H54 (cell line): Measurements from ENCODE around the gene CTH.
"Not testable (repeated sequence)": the region's sequence is repeated elsewhere in the genome, so short reads cannot be mapped to it uniquely, and the experiment has no call there.

ENCODE experiments used
- DNase-seq: peaks from one replicate; pipeline ENCODE4 v3.0.0; 2011; ENCODE audit warnings: low spot score, mixed read lengths; ENCODE audit not compliant: insufficient read length
- FAIRE-seq: peaks from 3 replicates; lab custom pipeline; 2011; peaks lifted over from hg19 to GRCh38; lab: Jason Lieb, UNC
- POLR2A ChIP-seq: IDR thresholded peaks from 2 replicates; pipeline ENCODE4 v1.6.1; 2011; ENCODE audit warnings: low read depth, mild to moderate bottlenecking, low read length

Gene CTH

DNA sequence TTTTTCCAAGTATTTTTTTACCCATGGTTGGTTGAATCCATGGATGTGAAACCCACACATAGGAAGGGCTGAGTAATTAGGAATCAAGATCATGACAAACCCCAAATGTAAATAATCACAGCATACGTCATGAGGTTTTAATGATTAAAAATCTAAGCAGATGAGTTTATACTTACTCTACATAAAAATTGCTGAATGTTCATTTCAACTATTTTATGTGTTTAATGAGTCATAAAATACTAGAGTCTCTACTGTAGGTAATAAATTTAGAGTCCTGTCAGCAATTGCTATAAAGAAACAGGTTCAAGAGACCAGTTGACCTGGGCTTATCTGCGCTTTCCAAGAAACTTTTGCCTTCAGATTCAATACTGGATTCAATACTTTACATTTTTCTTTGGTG is 18.2 kb downstream of the CTH start:
- FAIRE-seq (no peak), DNase-seq (no peak)
- no peak for TF ChIP-seq POLR2A

DNA sequence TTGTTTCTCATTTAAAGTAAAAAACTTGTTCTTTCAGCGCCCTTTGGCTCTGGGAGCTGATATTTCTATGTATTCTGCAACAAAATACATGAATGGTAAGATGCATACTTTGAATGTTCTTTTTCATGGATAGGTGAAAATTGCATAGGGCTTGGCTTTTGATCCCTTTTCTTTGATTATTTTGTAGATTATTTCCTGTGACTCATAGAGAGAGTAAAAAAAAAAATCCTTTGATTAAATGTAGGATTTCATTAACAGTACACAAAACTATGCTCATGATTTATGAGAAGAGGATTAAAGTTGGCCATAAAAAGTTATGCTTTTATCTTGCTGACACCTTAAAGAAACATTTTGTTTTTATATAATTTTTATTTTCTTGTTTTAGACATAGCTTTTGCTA is 18.7 kb downstream of the CTH start:
- TF ChIP-seq POLR2A: no peak
- FAIRE-seq: no peak
- DNase-seq: no peak

DNA sequence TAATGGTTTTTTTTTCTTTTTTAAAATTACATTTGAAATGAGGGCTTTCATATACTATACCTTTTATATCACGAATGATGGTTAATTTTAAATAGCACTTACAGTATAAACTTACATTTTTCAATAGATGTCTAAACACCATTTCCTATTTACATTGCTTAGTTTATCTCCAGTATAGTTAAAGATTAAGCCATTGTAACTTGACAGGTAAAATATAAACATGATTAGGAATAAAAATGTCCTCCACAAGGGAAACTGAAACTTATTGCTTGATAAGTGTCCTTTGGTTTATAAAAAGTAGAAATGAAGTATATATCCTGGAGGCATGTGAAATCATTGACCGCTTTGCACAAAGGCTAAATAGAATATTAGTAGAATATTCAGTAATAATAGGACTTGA is 20.2 kb downstream of the CTH start:
- TF ChIP-seq POLR2A: no peak
- DNase-seq (no peak), FAIRE-seq (no peak)

DNA sequence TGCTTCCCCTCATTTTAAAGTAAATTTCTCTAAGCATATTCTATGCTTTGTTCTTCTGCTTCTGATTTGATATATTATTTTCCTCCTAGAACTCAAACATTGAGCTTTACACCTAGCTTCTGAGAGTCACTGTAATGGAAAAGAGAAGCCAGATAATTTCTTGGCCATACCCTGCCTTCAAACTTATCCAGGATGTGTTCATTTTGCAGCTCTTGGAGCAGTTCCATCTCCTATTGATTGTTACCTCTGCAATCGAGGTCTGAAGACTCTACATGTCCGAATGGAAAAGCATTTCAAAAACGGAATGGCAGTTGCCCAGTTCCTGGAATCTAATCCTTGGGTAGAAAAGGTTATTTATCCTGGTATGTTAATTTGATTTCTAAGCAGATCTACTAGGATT is 20.8 kb downstream of the CTH start:
- no peak for DNase-seq
- no peak for FAIRE-seq
- TF ChIP-seq POLR2A: no peak

DNA sequence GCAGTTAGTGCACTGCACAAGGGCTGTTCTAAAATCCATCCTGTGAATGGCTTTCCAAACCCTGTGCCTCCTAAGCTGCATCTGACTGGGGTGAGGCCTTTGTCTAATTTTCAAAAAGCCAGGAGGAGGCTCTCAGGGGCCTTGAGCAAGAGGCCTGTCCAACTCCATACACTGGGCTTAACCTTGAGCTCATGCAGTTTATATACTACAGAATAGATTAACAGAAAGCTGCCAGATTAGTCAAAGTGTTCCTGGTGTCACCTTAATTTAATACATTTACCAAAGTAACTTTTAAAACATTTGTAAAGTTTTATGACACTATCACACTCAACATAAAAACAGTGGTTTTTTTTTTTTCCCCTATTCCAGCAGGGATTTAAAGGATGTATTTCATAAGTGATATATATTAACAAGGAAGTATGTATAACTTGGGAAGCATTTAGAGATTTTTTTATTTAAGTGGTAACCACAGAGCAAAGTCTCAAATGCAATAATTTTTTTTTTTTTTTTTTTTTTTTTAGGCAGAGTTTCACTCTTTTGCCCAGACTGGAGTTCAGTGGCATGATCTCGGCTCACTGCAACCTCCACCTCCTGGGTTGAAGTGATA is 23.3 kb downstream of the CTH start:
- no peak for FAIRE-seq

DNA sequence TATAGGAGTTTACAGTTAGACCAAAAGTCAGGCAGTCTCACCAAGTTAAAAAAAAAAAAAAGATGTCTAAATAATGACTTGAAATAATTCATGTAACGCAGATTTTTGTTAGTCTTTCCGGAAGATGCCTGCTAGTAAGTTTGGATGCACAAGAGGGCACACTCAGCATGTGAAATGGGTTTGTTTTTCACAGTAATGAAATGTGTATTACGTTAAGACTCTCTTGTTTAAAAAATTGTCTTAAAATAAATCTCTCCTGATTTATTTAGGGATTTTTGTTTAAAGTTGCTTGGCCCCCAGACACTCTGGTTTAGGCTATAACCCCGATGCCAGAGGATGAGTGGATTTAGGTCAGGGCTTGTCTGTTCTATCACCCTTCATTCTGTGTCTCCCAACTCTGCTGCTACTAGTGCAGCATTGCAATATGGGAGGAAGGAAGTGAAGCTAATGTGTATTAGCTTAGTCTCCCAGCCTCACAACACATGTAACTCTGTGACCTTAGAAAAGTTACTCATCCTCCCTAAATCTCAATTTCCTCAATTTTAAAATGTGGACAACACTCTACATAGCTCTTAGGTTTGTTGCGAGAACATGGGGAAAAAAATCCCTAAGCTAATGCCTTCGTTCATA is 25.7 kb downstream of the CTH start:
- DNase-seq (no peak), FAIRE-seq (peak; percentile 36)
- TF ChIP-seq POLR2A: no peak

More for the DNA sequence above, 23.3 kb downstream of the CTH start:
- no peak for DNase-seq
- TF ChIP-seq POLR2A: no peak

DNA sequence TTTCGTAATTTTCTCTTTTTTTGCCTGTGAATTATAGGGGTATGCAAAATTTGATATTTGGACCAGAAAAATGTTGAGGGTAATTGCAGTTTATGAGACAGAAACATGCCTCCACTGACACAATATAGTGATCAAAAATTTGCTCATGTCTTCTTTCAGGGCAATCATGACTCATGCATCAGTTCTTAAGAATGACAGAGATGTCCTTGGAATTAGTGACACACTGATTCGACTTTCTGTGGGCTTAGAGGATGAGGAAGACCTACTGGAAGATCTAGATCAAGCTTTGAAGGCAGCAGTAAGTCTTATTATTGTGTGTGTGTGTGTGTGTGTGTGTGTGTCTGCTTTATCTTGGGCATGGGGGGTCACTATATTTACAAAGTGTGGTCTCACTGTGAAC is 27.5 kb downstream of the CTH start:
- DNase-seq (no peak), FAIRE-seq (no peak)
- TF ChIP-seq POLR2A: no peak

DNA sequence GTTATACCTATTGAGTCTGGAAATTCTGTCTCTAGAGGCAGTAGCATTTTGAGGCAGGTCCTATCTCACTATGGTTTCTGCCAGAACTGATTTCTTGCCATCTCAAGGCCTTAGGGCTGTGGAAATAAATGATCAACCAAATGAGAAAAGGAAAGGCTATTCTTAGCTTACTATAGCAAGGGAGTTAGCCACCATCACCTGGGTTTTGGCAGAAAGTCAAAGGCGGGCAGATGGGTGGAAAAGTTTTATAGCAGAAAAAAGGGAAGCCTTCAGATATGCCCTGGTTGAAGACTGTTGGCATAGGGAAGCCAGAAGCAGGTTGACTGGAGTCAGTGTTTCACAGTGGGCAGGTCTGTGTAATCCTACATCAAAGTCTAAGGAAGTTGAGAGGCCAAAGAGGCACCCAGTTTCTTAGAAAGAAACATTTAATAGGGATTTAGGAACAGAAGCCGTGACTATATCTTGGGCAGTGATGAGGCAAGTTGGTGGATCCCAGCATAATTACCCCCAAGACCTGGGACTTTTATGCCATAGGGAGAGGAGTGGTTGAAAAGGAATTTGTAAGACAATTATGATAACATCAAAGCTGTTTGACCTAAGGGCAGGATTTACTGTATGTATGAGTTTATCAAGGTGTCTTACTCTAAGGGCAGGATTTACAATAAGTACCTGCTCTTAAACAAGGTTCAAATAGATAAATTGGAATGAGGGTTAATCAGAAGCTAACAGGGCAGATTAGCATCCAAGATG is 29.7 kb downstream of the CTH start:
- no peak for DNase-seq
- no peak for FAIRE-seq
- TF ChIP-seq POLR2A: no peak

DNA sequence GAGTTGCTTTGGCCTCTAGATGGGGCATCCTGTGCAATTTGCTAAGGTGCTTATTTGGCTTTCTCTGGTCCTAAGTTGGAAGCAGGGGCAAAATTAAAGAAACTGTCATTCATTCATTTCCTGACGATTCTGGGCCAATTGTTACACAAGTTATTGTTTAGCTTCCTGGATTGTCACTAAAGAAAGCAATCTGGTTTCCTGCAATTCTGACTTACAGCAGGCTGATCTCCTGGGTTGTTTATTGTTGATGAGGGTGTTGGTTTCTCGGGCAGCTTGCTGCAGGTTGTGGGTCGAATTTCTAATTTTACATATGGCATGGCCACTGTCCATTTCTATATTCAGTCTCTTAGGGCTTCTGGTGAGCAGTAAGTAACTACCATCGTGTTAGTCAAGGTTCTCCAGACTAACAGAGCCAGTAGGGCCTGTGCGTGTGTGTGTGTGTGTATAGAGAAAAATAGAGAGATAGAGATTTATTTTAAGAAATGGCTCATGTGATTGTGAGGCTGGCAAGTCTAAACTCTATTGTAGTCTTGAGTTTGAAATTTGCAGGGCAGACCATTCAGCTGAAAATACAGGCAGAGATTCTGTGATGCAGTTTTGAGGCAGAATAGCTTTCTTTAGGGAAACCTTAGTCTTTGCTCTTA is 30.4 kb downstream of the CTH start:
- no peak for FAIRE-seq

DNA sequence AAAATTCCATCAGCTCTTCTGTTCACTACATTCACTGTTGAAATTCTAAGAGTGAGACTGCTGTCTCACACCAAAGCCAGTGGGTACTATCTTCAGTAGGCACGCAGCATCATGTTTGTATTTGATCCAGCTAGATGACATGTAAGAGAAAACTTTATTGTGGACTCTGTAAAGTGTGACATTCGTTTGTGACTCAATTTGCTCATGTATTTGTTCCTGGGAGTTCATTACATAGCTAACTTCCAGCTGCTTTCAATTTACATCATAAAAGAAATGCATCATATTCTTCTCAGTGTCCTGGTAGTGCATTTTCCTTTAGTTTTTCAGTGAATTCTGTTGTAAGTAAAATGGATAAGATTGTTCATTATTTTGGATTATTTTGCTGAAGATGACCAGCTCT is 31.4 kb downstream of the CTH start:
- no peak for TF ChIP-seq POLR2A
- DNase-seq: no peak
- FAIRE-seq: no peak

More for the DNA sequence above, 30.4 kb downstream of the CTH start:
- no peak for TF ChIP-seq POLR2A
- no peak for DNase-seq

DNA sequence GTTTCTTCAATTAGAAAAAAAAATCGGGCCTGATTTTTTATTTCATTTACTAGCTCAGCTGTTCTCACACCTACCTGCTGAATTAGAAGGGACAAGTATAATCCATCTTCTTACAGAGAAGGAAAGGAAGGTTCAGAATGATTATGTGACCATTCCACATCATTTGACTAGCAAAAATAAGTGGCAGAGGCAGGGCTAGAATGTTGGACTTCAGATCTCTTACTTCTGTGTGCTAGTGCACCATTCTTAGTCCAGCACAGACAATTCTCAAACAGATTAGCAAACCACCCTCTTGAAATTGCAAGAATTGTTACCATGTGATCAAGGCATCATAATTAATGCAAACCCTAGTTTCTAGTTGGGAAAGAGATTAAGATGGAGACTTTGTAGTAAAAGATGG is 32.7 kb downstream of the CTH start:
- FAIRE-seq (no peak), DNase-seq (no peak)
- TF ChIP-seq POLR2A: no peak

DNA sequence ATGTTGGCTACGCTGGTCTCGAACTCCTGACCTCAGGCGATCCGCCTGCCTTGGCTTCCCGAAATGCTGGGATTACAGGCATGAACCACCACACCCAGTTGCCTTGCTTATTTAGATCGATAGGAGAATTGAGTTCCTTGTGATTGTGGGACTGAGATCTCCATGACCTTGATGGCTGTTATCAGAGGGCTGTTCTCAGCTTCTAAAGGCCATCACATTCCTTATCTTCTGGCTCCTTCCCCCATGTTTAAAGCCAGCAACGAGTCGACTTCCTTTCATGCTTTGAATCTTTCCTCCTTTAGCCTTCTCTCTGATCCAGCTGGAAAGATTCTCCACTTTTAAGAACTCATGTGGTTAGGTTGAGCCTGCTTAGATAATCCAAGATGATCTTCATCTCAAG is 38.0 kb downstream of the CTH start:
- no peak for DNase-seq
- FAIRE-seq: no peak
- no peak for TF ChIP-seq POLR2A

DNA sequence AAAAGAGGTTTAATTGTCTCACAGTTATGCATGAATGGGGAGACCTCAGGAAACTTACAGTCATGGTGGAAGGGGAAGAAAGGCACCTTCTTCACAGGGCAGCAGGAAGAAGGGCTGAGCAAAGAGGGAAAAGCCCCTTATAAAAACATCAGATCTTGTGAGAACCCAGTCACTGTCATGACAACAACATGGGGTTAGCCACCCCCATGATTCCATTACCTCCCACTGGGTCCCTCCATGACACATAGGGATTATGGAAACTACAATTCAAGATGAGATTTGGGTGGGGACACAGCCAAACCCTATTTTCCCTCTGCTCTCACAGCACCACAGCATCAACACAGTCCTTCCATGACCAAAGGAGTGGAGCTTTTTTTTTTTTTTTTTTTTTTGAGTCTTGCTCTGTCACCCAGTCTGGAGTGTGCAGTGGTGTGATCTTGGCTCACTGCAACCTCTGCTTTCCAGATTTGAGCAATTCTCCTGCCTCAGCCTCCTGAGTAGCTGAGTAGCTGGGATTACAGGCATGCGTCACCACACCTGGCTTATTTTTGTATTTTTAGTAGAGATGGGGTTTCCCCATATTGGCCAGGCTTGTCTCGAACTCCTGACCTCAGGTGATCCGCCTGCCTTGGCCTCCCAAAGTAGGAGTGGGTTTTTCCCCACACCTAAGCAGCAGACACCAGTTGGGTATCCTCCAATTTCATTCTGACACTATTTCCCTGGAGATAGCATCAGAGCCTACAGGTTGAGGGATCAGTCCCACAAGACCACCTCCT is 41.3 kb downstream of the CTH start:
- not testable (repeated sequence) for FAIRE-seq, DNase-seq

DNA sequence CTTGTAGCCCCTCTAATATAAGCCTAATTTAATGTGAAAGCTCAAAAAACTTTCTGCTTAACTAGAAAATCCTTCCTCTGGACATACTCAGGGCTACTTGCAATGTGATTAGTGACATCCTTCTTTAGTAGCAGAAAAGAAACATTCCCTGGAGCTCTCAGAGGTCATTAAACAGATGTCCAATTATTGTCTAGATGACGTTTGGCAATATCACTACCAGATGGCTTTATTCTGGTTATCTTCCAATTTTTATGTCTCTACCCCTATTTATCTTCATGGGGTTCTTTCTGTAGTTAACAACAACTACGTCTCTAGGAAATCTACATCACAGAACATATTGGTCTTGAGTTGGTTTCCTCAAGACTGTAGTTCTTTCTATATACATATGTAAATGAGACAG is 44.2 kb downstream of the CTH start:
- no peak for FAIRE-seq
- TF ChIP-seq POLR2A: no peak
- DNase-seq: no peak
